Muscle of arm (tissue), 12 donors: ENCODE results near the gene CAMK1. TPM values are rescaled to one million over a fixed set of nuclear protein-coding genes. Genes with fewer than 3 reads are reported as not detected.

ENCODE experiments used
- DNase-seq: peaks from one replicate; pipeline ENCODE4 v3.0.0-alpha.2; 2013
- polyA plus RNA-seq, 12 donors: library from polyadenylated mRNA; unstranded; fragments of 120-200 nt; gene quantifications; one replicate each; pipeline ENCODE4 v1.2.1, GENCODE V29; 2013; ENCODE audit not compliant: insufficient read length in 12 of 12

Gene CAMK1
- polyA plus RNA-seq, 12 donors = 9.3 to 20.0 (median 12.7) TPM; not detected in 1

GRCh38 chr3:9743548-9743947 is 26.2 kb downstream of the CAMK1 start:
- DNase-seq = no peak

GRCh38 chr3:9742560-9742959 is 27.2 kb downstream of the CAMK1 start:
- no peak for DNase-seq

GRCh38 chr3:9739181-9739580 is 30.6 kb downstream of the CAMK1 start:
- no peak for DNase-seq

- no peak for DNase-seq
These were observed 32.9 kb downstream of the CAMK1 start for GRCh38 chr3:9736831-9737230.

DNA sequence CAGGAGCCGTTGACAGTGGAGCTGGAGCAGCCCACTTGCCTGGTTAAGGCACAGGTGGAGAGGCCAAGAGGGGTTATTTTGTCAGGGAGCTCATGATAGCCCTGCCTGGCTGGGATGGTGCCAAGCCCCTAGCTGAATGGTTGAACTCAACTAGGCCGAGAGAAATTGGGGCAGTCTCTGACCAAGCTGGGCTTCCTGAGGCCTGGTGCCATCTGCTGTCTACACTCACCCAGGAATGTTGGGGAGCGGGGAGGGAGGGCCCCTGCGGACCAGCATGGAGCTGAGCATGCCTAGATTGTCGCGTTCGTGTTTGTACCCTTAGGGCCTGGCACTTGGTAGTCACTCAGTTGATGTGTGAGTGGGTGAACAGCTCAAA is 37.0 kb downstream of the CAMK1 start:
- no peak for DNase-seq

- DNase-seq = no peak
These were observed 37.5 kb downstream of the CAMK1 start for GRCh38 chr3:9732080-9732739.

GRCh38 chr3:9731206-9732079 is 38.3 kb downstream of the CAMK1 start, which contains the start of gene BRPF1:
TSS of gene BRPF1 (plus strand) at chr3:9731735. CDS start at chr3:9734141, 2,406 bp downstream.
- DNase-seq = peak; percentile 99

- DNase-seq = no peak
These were observed 39.0 kb downstream of the CAMK1 start for GRCh38 chr3:9730657-9731205.

GRCh38 chr3:9729419-9729818 is 40.3 kb downstream of the CAMK1 start:
- no peak for DNase-seq

- no peak for DNase-seq
These were observed 42.0 kb downstream of the CAMK1 start for GRCh38 chr3:9727743-9728142.

GRCh38 chr3:9727041-9727595 is 42.6 kb downstream of the CAMK1 start:
- no peak for DNase-seq

GRCh38 chr3:9725775-9726515 is 43.8 kb downstream of the CAMK1 start:
- no peak for DNase-seq

DNA sequence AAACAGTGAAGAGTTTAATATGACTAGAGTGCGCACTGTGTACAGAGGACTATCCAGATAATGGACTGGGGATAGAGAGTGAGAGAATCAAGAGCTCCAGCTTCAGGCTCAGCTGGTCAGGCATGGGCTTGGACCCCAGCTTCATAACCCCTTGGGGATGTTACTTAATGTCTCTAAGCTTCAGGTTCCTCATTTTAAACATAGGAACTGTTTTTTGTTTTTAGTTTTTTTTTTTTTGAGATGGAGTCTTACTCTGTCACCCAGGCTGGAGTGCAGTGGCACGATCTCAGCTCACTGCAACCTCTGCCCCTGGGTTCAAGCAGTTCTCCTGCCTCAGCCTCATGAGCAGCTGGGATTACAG is 48.1 kb downstream of the CAMK1 start:
- DNase-seq = no peak

DNA sequence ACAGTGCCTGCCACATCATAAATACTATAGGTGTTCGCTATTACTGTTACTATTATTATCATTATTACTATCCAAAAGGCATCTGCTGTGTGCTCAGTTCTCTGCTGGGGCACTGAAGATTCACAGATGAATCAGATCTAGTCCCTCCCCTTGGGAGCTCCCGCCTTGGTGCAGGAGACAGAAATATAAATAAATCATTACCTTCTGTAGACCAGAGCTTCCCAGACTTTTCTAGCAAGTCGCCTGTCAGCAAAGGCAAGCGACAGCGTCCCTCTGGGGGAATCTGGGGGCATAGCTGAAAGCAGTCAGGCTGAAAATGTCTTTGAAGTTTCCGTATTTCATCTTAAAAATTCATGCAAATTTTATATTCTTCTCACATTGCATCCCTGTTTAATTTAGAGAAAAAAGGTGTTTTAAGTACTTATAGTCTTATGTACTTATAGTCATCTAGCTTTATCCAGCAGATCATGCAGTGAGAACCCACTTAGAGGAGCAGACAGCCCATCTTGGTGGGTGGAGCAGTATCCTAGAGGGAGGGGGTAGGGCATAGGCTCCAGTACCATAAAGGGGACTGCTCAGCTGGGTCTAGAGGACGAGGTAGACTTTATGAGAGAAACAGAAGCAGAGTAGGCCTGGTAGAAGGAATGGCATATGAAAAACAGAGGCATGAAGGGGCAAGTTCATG is 48.6 kb downstream of the CAMK1 start:
- no peak for DNase-seq

- no peak for DNase-seq
These were observed 51.6 kb downstream of the CAMK1 start for GRCh38 chr3:9718118-9718517.

DNA sequence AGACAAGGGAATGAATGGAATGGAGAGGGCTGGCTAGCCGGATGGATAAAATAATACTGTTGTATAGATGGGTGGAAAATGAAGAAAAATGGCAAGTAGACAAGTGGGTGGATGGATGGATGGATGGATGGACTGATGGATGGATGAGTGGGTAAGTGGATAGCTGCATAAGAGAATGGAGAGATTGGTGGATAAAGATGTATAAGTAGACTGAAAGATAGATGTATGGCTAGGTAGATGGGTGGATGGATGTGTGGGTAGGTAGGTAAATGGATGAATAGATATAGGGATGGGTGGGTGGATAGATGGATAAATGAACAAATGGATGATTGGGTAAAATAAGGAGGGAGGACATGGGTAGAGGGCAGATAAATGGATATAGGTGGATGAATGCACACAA is 52.2 kb downstream of the CAMK1 start:
- DNase-seq = no peak

DNA sequence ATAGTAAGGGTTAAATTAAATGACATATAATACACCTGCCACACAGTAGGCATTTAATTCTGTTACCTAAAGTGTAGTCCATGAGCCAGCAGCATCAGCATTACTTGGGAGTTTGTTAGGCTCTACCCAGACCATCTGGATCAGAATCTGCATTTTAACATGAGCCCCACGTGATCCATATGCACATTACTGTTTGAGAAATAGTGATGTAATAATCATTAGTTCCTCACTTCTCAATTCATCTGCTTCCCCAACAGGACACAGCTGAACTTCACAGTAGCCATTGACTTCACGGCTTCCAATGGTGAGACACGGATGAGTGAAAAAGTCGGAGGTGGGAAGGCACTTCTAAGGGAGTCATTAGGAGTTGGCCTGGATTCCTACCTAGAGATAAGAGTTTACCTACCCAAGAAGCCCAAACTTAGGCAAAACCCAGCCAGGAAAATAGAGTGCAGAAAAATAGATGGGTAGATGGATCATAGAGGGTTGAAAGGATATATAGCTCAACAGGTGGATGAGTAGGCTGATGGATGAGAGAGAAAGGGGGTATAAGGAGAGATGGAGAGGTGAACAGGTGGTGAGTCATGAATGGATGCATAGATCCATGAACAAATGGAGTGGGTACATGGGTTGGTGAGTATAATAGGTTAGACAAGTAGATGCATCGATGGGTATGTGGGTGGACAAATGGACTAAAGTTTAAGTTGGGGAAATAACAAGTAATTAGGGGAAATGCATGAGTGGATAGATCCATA is 52.8 kb downstream of the CAMK1 start:
- DNase-seq = no peak

- peak; percentile 67 for DNase-seq
These were observed 53.8 kb downstream of the CAMK1 start for GRCh38 chr3:9715764-9716437.

DNA sequence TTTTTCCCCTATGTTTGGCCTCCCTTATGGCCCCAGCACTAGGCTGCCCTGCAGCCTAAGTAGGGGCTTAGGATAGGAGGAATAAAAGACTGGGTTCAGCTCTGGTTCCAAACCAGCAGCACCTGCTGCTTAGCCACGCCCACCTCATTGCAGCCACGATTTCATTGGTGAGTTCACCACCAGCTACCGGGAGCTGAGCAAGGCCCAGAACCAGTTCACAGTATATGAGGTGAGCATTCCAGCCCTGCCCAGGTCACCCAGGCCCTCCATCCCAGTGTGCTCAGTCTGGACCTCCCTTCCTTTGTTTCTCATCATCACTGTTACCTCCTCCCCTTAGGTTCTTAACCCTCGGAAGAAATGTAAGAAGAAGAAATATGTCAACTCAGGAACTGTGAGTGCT is 54.6 kb downstream of the CAMK1 start:
- DNase-seq = no peak

DNA sequence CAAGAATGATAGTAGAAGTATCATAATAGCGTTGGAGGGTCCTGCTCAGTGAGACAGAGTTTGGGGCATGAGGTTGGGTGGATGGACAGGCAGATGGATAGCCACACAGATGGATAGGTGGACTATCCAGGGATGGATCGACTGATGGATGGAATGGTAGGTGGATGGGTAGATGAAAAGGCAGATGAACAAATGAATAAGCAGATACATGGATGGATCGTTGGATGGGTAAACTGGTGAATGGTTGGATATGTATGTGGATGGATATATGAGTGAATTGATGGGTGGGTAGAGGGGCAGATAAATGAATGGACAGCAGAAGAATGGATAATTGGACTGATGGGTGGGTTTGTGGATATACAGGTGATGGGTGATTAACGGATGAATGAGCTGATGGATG is 56.6 kb downstream of the CAMK1 start:
- no peak for DNase-seq
